Activated T-cell treated with anti-CD3 and anti-CD28 coated beads, Interleukin-2, amount 50 U/mL, for 1 hour (primary cell): ENCODE results near the gene NIT1.

Experiments
- DNase-seq: peaks from one replicate; pipeline ENCODE4 v3.0.0-alpha.2; 2020

The NIT1 gene

GRCh38 chr1:161158316-161159010, 40.6 kb downstream of the NIT1 start:
- no peak for DNase-seq

GRCh38 chr1:161159087-161159912, 41.4 kb downstream of the NIT1 start, which contains the start of gene USP21:
TSS of gene USP21 (plus strand) at chr1:161159500. CDS start at chr1:161160641, 1,141 bp downstream.
- peak; percentile 93 for DNase-seq

GRCh38 chr1:161159913-161160243, 42.0 kb downstream of the NIT1 start:
- no peak for DNase-seq

- DNase-seq: no peak
Observed at GRCh38 chr1:161160671-161161145, 42.8 kb downstream of the NIT1 start.

GRCh38 chr1:161161652-161162051, 43.7 kb downstream of the NIT1 start:
- no peak for DNase-seq

GRCh38 chr1:161162052-161162451, 44.1 kb downstream of the NIT1 start:
- no peak for DNase-seq

GRCh38 chr1:161162806-161163205, 44.9 kb downstream of the NIT1 start:
- no peak for DNase-seq

- DNase-seq: no peak
Observed at GRCh38 chr1:161163793-161164192, 45.9 kb downstream of the NIT1 start.

GRCh38 chr1:161164901-161165610, 47.2 kb downstream of the NIT1 start:
- DNase-seq: no peak

GRCh38 chr1:161165742-161166668, 48.1 kb downstream of the NIT1 start, which contains the start of gene PPOX:
TSS of gene PPOX (plus strand) at chr1:161166426. CDS start at chr1:161166848, 422 bp downstream.
- peak; percentile 86 for DNase-seq

- no peak for DNase-seq
Observed at GRCh38 chr1:161166669-161167548, 49.0 kb downstream of the NIT1 start.

GRCh38 chr1:161168906-161169305, 51.0 kb downstream of the NIT1 start:
- no peak for DNase-seq
